Lower leg skin (tissue), 3 donors: ENCODE results near the gene RAP1GAP2.

Experiments
- CTCF ChIP-seq, 3 donors: fragments of 450-650 bp; IDR thresholded peaks; one replicate each; pipeline ENCODE4 v1.5.1; 2016; ENCODE audit warnings: antibody characterized with exemption in 3 of 3, mild to moderate bottlenecking in 3 of 3, moderate library complexity in 2 of 3
- POLR2A ChIP-seq, 2 donors: fragments of 450-650 bp; IDR thresholded peaks; one replicate each; pipeline ENCODE4 v1.6.1; 2016 to 2017; ENCODE audit warnings: antibody characterized with exemption in 2 of 2, mild to moderate bottlenecking in 1 of 2, moderate library complexity in 1 of 2

GRCh38 chr17:2782055-2782454, 14.2 kb upstream of the RAP1GAP2 start:
- TF ChIP-seq CTCF (IDR thresholded peaks at IDR 0.05) (no peak), POLR2A (IDR thresholded peaks at IDR 0.05) (no peak)
